HCT116 (cell line): Measurements from ENCODE around the gene BRMS1. TPM values are rescaled to one million over a fixed set of nuclear protein-coding genes. Genes with fewer than 3 reads are reported as not detected.

Source experiments
- ATAC-seq: fragments of 200-7000 bp; cut with Tn5 transposase; 2 replicates; pipeline ENCODE4 v1.9.1; 2020; ENCODE audit warnings: mild to moderate bottlenecking, moderate library complexity
- BruUV-seq: library from RNA; stranded (reverse); fragments of 400-500 nt; replicated peaks from 2 replicates; lab custom pipeline; 2021; lab: Mats Ljungman, UMichigan
- CTCF ChIA-PET: fragments of 300-600 bp; sonication (Branson Sonifier 250); formaldehyde crosslinking; loops from one replicate; lab custom pipeline; 2021; ENCODE audit warnings: antibody characterized with exemption; lab: Charles Lee
- POLR2A ChIA-PET: fragments of 300-600, 350-600 bp; sonication (Branson Sonifier 250); formaldehyde crosslinking; loops from one replicate; lab custom pipeline; 2021; ENCODE audit warnings: antibody characterized with exemption; lab: Charles Lee
- RAD21 ChIA-PET, 2 experiments: fragments of 300-600 bp; sonication (Branson Sonifier 250); formaldehyde crosslinking; loops; one replicate each; lab custom pipeline; 2023; ENCODE audit warnings: low total read pairs in 2 of 2; ENCODE audit not compliant: uncharacterized antibody in 2 of 2, unreplicated experiment in 2 of 2, low non-redundant PET in 1 of 2; lab: Charles Lee
- DNase-seq: peaks from one replicate; pipeline ENCODE4 v3.0.0-alpha.2; 2010; ENCODE audit warnings: low read depth, low spot score
- H2AFZ ChIP-seq: fragments of 200-600 bp; shearing (Covaris generic), sonication (generic); 2 replicates; pipeline ENCODE4 v1.6.1; 2017; ENCODE audit warnings: low read depth, mixed run types, mixed read lengths, antibody characterized with exemption, low read length; ENCODE audit not compliant: poor library complexity, severe bottlenecking
- H3K27ac ChIP-seq: 2 replicates; pipeline ENCODE4 v1.5.1; 2012; ENCODE audit warnings: low read depth, low read length
- H3K27me3 ChIP-seq: fragments of 200-600 bp; sonication (generic); 2 replicates; pipeline ENCODE4 v1.6.1; 2016; ENCODE audit warnings: mixed run types, low read length, mixed read lengths; ENCODE audit not compliant: insufficient read depth
- H3K36me3 ChIP-seq, 2 experiments: fragments of 200-500 bp in 1 of 2; fragments of 200-600 bp in 1 of 2; sonication (Bioruptor generic) in 1 of 2; sonication (generic) in 1 of 2; 2 replicates each; pipeline versions ENCODE4 v1.5.1 to v1.6.1; 2014 to 2016; ENCODE audit warnings: low read length in 2 of 2, inconsistent platforms in 1 of 2, mixed read lengths in 1 of 2, mixed run types in 1 of 2; ENCODE audit not compliant: insufficient read depth in 2 of 2, control insufficient read depth in 1 of 2
- H3K4me1 ChIP-seq, 2 experiments: fragments of 200-600 bp in 1 of 2; sonication (generic) in 1 of 2; 2 replicates each; pipeline versions ENCODE4 v1.5.1 to v1.6.1; 2012 to 2017; ENCODE audit warnings: low read length in 2 of 2, inconsistent platforms in 1 of 2, mild to moderate bottlenecking in 1 of 2, mixed read lengths in 1 of 2, mixed run types in 1 of 2, moderate library complexity in 1 of 2; ENCODE audit not compliant: insufficient read depth in 2 of 2, control insufficient read depth in 1 of 2
- H3K4me2 ChIP-seq: fragments of 200-600 bp; sonication (generic); 2 replicates; pipeline ENCODE4 v1.6.1; 2017; ENCODE audit warnings: mixed run types, low read length, mixed read lengths
- H3K4me3 ChIP-seq, 2 experiments: fragments of 200-600 bp in 1 of 2; sonication (generic) in 1 of 2; replicated peaks in 1 of 2; 2 replicates each; pipeline ENCODE4 v1.5.1; 2011 to 2016; ENCODE audit warnings: low read length in 2 of 2, control low read depth in 1 of 2, low read depth in 1 of 2, mild to moderate bottlenecking in 1 of 2, mixed read lengths in 1 of 2, mixed run types in 1 of 2
- H3K79me2 ChIP-seq: fragments of 200-600 bp; sonication (generic); 2 replicates; pipeline ENCODE4 v1.6.1; 2017; ENCODE audit warnings: mild to moderate bottlenecking, mixed run types, low read length, moderate library complexity, mixed read lengths; ENCODE audit not compliant: insufficient read depth
- H3K9ac ChIP-seq: fragments of 200-600 bp; sonication (generic); 2 replicates; pipeline ENCODE4 v1.6.1; 2016; ENCODE audit warnings: low read length, mixed read lengths
- H3K9me2 ChIP-seq: fragments of 200-600 bp; sonication (generic), shearing (Covaris generic); 2 replicates; pipeline ENCODE4 v1.6.1; 2017; ENCODE audit warnings: mixed run types, mild to moderate bottlenecking, moderate library complexity; ENCODE audit not compliant: insufficient read depth
- H3K9me3 ChIP-seq, 2 experiments: fragments of 200-500 bp in 1 of 2; fragments of 200-600 bp in 1 of 2; sonication (Bioruptor generic) in 1 of 2; sonication (generic) in 1 of 2; 2 replicates each; pipeline ENCODE4 v1.6.1; 2014 to 2017; ENCODE audit warnings: low read length in 2 of 2, mixed read lengths in 2 of 2, inconsistent platforms in 1 of 2, low read depth in 1 of 2, mild to moderate bottlenecking in 1 of 2, mixed run types in 1 of 2, moderate library complexity in 1 of 2; ENCODE audit not compliant: control insufficient read depth in 1 of 2, insufficient read depth in 1 of 2
- H4K20me1 ChIP-seq: fragments of 200-600 bp; sonication (generic), shearing (Covaris generic); 2 replicates; pipeline ENCODE4 v1.6.1; 2017; ENCODE audit warnings: mixed run types, mild to moderate bottlenecking, moderate library complexity; ENCODE audit not compliant: insufficient read depth
- ATF3 ChIP-seq: IDR thresholded peaks from 2 replicates; pipeline ENCODE4 v1.6.1; 2012
- CEBPB ChIP-seq: IDR thresholded peaks from 2 replicates; pipeline ENCODE4 v1.6.1; 2012; ENCODE audit warnings: low read depth
- EGR1 ChIP-seq: IDR thresholded peaks from 2 replicates; pipeline ENCODE4 v1.6.1; 2012; ENCODE audit warnings: low read depth
- ELF1 ChIP-seq: IDR thresholded peaks from 2 replicates; pipeline ENCODE4 v1.6.1; 2012; ENCODE audit warnings: low read depth, borderline replicate concordance
- EZH2phosphoT487 ChIP-seq: fragments of 200-600 bp; IDR thresholded peaks from 2 replicates; pipeline ENCODE4 v1.6.1; 2018; ENCODE audit warnings: antibody characterized with exemption, borderline replicate concordance
- FOSL1 ChIP-seq: IDR thresholded peaks from 2 replicates; pipeline ENCODE4 v1.6.1; 2012; ENCODE audit warnings: low read depth
- JUND ChIP-seq: IDR thresholded peaks from 2 replicates; pipeline ENCODE4 v1.6.1; 2012
- MAX ChIP-seq: IDR thresholded peaks from 2 replicates; pipeline ENCODE4 v1.6.1; 2012
- POLR2A ChIP-seq: IDR thresholded peaks from 2 replicates; pipeline ENCODE4 v1.7.0; 2011; ENCODE audit warnings: borderline replicate concordance; ENCODE audit not compliant: insufficient read depth, insufficient read length; ENCODE audit errors: extremely low read depth
- RAD21 ChIP-seq: IDR thresholded peaks from 2 replicates; pipeline ENCODE4 v1.6.1; 2012; ENCODE audit warnings: low read depth, mild to moderate bottlenecking
- REST ChIP-seq: IDR thresholded peaks from 2 replicates; pipeline ENCODE4 v1.6.1; 2012; ENCODE audit warnings: low read depth
- SIN3A ChIP-seq: IDR thresholded peaks from 2 replicates; pipeline ENCODE4 v1.6.1; 2012; ENCODE audit warnings: low read depth
- SP1 ChIP-seq: IDR thresholded peaks from 2 replicates; pipeline ENCODE4 v1.6.1; 2012; ENCODE audit warnings: low read depth
- YY1 ChIP-seq: IDR thresholded peaks from 2 replicates; pipeline ENCODE4 v1.6.1; 2011; ENCODE audit warnings: low read length, low read depth, moderate library complexity, mild to moderate bottlenecking; ENCODE audit not compliant: insufficient replicate concordance; ENCODE audit errors: extremely low read depth
- ZFX ChIP-seq: fragments of 450-650 bp; IDR thresholded peaks from 2 replicates; pipeline ENCODE4 v1.6.1; 2017
- ZNF274 ChIP-seq: fragments of 200-500 bp; sonication (Bioruptor generic); IDR thresholded peaks from 2 replicates; pipeline ENCODE4 v1.6.1; 2014; ENCODE audit warnings: mild to moderate bottlenecking, low read depth, low read length, inconsistent platforms
- intact Hi-C: fragments of 100-400 bp; cut with micrococcal nuclease; formaldehyde crosslinking; loops from 2 replicates; pipeline ENCODE4 v1.10.0; 2022
- total RNA-seq: library from RNA; stranded (reverse); gene quantifications from one replicate; pipeline ENCODE4 v1.2.1, GENCODE V29; 2021; ENCODE audit not compliant: unreplicated experiment
- TF ChIP-seq, protein P1 (sequence below), 3 experiments: fragments of 200-600 bp in 1 of 3; sonication (generic) in 1 of 3; IDR thresholded peaks in 2 of 3; conservative IDR thresholded peaks in 1 of 3; 2 replicates each; pipeline ENCODE4 v1.5.1; 2012 to 2017; ENCODE audit warnings: low read depth in 2 of 3, low read length in 2 of 3, antibody characterized with exemption in 1 of 3, borderline replicate concordance in 1 of 3, control low read depth in 1 of 3, mild to moderate bottlenecking in 1 of 3, mixed read lengths in 1 of 3, mixed run types in 1 of 3, moderate library complexity in 1 of 3; ENCODE audit not compliant: insufficient read depth in 1 of 3
- TF ChIP-seq, protein P2 (sequence below): IDR thresholded peaks from 2 replicates; pipeline ENCODE4 v1.6.1; 2011; ENCODE audit warnings: mild to moderate bottlenecking, low read length, moderate library complexity; ENCODE audit not compliant: insufficient replicate concordance; ENCODE audit errors: extremely low read depth

The BRMS1 gene
- total RNA-seq, 1 experiment from 2014 or later = 42.1 TPM

DNA sequence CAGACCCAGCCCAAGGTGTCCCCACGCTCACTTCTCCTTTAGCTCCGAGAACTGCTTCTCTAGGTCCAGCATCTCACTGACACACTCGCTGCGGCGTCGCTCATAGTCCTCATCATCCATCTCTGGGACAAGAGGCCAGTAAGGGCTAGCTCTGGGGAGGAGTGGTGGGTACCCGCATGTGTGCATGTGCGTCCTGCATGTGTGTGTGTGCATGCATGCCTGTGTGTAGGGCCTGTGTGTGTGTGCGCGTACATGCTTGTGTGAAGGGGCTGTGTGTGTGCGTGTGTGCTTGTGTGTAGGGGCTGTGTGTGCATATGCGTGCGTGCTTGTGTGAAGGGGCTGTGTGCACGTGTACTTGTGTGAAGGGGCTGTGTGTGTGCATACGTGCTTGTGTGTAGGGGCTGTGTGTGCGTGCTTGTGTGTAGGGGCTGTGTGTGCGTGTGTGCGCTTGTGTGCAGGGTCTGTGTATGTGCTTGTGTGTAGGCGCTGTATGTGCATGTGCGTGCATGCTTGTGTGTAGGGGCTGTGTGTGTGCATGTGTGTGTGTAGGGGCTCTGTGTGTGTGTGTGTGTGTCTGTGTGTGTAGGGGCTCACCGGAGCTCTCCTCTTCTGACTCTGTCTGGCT, 3.3 kb downstream of the BRMS1 start:
- no peak overlapping the region for H2AFZ ChIP-seq
- no peaks in the 10 kb centered on the region for H3K9me3 ChIP-seq
- ATAC-seq (no peak), DNase-seq (no peak)
- no peak overlapping the region for H3K9ac ChIP-seq
- H3K36me3 ChIP-seq = peaks cover 8 to 12% of the 10 kb centered on the region in 2 experiments; a peak in 3 of 4 replicates
- H3K4me2 ChIP-seq = no peak overlapping the region
- H3K27ac ChIP-seq = no peak overlapping the region
- POLR2A ChIA-PET = no interaction called here
- no peaks in the 10 kb centered on the region for H3K27me3 ChIP-seq
- intact Hi-C loops = no loop called here
- H3K4me3 ChIP-seq = no peak overlapping the region
- peaks cover 22 to 43% of the 10 kb centered on the region in 2 experiments for H3K4me1 ChIP-seq
- BruUV-seq = no TSS peak
- no peaks in the 10 kb centered on the region for H4K20me1 ChIP-seq
- TF ChIP-seq REST (no peak), CEBPB (no peak), ATF3 (no peak), SP1 (no peak), JUND (no peak), YY1 (no peak), SIN3A (no peak), EGR1 (no peak), ZNF274 (no peak), ZFX (no peak), ELF1 (no peak), MAX (no peak), FOSL1 (no peak), EZH2phosphoT487 (no peak), RAD21 (no peak), POLR2A (no peak)
- TF ChIP-seq, protein P1, sequence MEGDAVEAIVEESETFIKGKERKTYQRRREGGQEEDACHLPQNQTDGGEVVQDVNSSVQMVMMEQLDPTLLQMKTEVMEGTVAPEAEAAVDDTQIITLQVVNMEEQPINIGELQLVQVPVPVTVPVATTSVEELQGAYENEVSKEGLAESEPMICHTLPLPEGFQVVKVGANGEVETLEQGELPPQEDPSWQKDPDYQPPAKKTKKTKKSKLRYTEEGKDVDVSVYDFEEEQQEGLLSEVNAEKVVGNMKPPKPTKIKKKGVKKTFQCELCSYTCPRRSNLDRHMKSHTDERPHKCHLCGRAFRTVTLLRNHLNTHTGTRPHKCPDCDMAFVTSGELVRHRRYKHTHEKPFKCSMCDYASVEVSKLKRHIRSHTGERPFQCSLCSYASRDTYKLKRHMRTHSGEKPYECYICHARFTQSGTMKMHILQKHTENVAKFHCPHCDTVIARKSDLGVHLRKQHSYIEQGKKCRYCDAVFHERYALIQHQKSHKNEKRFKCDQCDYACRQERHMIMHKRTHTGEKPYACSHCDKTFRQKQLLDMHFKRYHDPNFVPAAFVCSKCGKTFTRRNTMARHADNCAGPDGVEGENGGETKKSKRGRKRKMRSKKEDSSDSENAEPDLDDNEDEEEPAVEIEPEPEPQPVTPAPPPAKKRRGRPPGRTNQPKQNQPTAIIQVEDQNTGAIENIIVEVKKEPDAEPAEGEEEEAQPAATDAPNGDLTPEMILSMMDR (IDR thresholded peaks at IDR 0.05 in 2 of 3, conservative IDR thresholded peaks at IDR 0.05 in 1 of 3; ENCODE audit: borderline replicate concordance in 1 of 3, insufficient read depth in 1 of 3, low read depth in 2 of 3, low read length in 2 of 3) = no peak
- TF ChIP-seq, protein P2, sequence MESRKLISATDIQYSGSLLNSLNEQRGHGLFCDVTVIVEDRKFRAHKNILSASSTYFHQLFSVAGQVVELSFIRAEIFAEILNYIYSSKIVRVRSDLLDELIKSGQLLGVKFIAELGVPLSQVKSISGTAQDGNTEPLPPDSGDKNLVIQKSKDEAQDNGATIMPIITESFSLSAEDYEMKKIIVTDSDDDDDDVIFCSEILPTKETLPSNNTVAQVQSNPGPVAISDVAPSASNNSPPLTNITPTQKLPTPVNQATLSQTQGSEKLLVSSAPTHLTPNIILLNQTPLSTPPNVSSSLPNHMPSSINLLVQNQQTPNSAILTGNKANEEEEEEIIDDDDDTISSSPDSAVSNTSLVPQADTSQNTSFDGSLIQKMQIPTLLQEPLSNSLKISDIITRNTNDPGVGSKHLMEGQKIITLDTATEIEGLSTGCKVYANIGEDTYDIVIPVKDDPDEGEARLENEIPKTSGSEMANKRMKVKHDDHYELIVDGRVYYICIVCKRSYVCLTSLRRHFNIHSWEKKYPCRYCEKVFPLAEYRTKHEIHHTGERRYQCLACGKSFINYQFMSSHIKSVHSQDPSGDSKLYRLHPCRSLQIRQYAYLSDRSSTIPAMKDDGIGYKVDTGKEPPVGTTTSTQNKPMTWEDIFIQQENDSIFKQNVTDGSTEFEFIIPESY = no peak
- TF ChIP-seq, all 23 proteins: peak for 0
- no peaks in the 10 kb centered on the region for H3K9me2 ChIP-seq
- peaks cover 22% of the 10 kb centered on the region for H3K79me2 ChIP-seq
- RAD21 ChIA-PET = no interaction called here
- CTCF ChIA-PET = no interaction called here
